ENCODE measurements around the gene CYB5RL.
"Not testable (repeated sequence)": the region's sequence is repeated elsewhere in the genome, so short reads cannot be mapped to it uniquely, and the experiment has no call there.

The CYB5RL gene

GRCh38 chr1:54225378-54225777 is 25.5 kb upstream of the CYB5RL start:
- no peak for DNase-seq

GRCh38 chr1:54224233-54224632 is 24.4 kb upstream of the CYB5RL start:
- no peak for DNase-seq

GRCh38 chr1:54223441-54224202 is 23.8 kb upstream of the CYB5RL start:
- DNase-seq: no peak

GRCh38 chr1:54222711-54223110 is 22.9 kb upstream of the CYB5RL start:
- DNase-seq: no peak

- no peak for DNase-seq
These were observed 22.1 kb upstream of the CYB5RL start for GRCh38 chr1:54221867-54222484.

GRCh38 chr1:54221113-54221834 is 21.4 kb upstream of the CYB5RL start:
- no peak for DNase-seq

- DNase-seq: no peak
These were observed 20.4 kb upstream of the CYB5RL start for GRCh38 chr1:54220004-54220811.

- DNase-seq: no peak
These were observed 19.8 kb upstream of the CYB5RL start for GRCh38 chr1:54219688-54220003.

- DNase-seq: no peak
These were observed 19.3 kb upstream of the CYB5RL start for GRCh38 chr1:54218883-54219687.

- no peak for DNase-seq
These were observed 15.7 kb upstream of the CYB5RL start for GRCh38 chr1:54215523-54215922.

- no peak for DNase-seq
These were observed 13.0 kb upstream of the CYB5RL start for GRCh38 chr1:54212872-54213271.

- DNase-seq: not testable (repeated sequence)
These were observed 8.1 kb upstream of the CYB5RL start for GRCh38 chr1:54207896-54208295.

GRCh38 chr1:54207287-54207686 is 7.5 kb upstream of the CYB5RL start:
- no peak for DNase-seq

GRCh38 chr1:54204199-54204598 is 4.4 kb upstream of the CYB5RL start:
- DNase-seq: no peak

GRCh38 chr1:54200519-54200997 is 728 bp upstream of the CYB5RL start:
- DNase-seq: no peak

- no peak for DNase-seq
These were observed 572 bp downstream of the CYB5RL start for GRCh38 chr1:54199151-54199764.

- DNase-seq: no peak
These were observed 6.4 kb downstream of the CYB5RL start for GRCh38 chr1:54193453-54193852.

GRCh38 chr1:54191525-54191924 is 8.3 kb downstream of the CYB5RL start:
- DNase-seq: no peak

GRCh38 chr1:54190526-54190925 is 9.3 kb downstream of the CYB5RL start:
- no peak for DNase-seq

GRCh38 chr1:54188291-54188690 is 11.5 kb downstream of the CYB5RL start:
- no peak for DNase-seq

- DNase-seq: no peak
These were observed 13.8 kb downstream of the CYB5RL start for GRCh38 chr1:54186056-54186455.
